ENCODE results near the gene SUPT3H.
"Not testable (repeated sequence)": the region's sequence is repeated elsewhere in the genome, so short reads cannot be mapped to it uniquely, and the experiment has no call there.

SUPT3H gene

DNA sequence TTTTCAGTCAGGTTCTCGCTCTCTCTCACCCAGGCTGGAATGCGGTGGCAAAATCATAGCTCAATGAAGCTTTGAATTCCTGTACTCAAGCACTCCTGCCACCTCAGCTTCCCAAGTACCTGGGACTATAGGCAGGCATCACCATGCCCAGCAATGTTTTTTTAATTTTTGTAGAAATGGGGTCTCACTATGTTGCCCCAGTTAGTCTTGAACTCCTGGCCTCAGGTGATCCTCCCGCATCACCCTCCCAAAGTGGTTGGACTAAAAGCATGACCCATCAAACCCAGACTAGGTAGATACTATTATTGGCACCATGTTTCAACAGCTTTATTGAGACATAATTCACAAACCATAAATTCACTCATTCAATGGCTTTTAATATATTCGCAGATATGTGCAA is 122.3 kb downstream of the SUPT3H start:
- DNase-seq (ENCODE audit: low read depth), result no peak

- DNase-seq (ENCODE audit: low read depth), result no peak
Measured at GRCh38 chr6:45254253-45254652, 123.5 kb downstream of the SUPT3H start.

- DNase-seq (ENCODE audit: low read depth), result no peak
Measured at GRCh38 chr6:45253453-45253852, 124.3 kb downstream of the SUPT3H start.

DNA sequence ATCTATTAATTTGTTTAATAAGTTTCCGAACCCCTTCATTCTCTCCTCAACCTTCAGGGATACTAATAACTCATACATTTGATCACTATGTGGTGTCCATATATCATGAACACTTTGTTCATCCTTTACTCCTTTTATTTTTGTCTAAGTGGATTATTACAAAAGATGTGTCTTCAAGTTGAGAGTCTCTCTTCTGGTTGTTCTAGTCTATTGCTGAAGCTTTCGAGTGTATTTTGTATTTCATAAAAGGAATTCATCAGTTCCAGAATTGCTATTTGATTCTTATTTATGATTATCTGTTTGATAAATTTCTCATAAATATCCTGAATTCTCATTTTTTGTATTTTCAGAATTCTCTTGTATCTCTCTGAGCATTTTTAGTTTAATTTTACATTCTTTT is 146.1 kb downstream of the SUPT3H start:
- no peak for DNase-seq (ENCODE audit: low read depth)

DNA sequence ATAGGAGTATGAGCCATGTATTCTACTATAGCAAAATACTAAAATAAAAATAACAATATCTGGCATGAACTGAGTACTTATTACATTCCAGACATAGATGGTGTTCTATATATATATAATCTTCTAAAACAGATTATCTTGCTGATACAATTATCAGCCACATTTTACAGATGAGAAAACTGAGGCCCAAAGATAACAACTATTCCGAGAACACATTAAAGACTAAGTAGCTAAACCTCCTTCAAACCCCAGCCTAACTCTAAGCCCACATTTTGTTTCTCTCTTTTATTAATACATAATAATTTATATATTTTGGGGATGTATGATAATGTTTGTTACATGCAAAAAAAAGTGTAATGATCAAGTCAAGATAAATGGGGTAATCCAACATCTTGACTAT is 148.3 kb downstream of the SUPT3H start:
- no peak for DNase-seq (ENCODE audit: low read depth)

DNA sequence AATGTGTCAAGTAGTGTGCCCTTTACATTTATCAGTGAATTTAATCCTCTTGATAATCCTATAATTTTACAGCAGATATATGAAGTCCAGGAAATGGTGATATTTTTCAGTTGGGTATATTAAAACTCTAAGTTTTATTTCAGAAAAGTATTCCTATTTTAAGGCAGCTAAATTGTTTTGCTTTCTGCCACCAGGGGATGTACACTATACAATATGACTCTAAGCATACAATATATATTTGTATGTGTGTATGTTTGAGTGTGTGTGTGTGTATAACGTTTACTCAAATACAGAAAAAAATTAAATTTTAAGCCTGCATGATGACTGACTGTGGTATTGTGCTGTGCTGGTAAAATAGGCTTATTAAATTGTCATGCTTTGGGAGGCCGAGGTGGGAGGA is 151.7 kb downstream of the SUPT3H start:
- no peak for DNase-seq (ENCODE audit: low read depth)

- DNase-seq (ENCODE audit: low read depth), result no peak
Measured at GRCh38 chr6:45222380-45222779, 155.4 kb downstream of the SUPT3H start.

- DNase-seq (ENCODE audit: low read depth), result no peak
Measured at GRCh38 chr6:45215759-45216158, 162.0 kb downstream of the SUPT3H start.

- DNase-seq (ENCODE audit: low read depth), result no peak
Measured at GRCh38 chr6:45212976-45213375, 164.8 kb downstream of the SUPT3H start.

DNA sequence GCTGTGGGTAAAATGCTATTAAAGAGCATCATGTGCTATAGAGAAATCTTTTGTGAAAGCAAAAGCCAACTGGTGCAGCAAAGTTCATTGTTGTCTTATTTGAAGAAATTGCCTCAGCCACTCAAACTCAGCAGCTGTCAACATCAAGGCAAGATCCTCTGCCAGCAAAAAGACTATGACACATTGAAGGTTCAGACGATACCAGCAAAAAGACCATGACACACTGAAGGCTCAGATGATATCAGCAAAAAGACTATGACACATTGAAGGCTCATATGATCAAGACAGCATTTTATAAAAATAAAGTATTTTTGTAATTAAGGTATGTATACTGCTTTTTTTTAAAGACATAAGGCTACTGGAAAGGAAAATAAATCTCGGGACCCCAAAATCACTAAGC is 168.0 kb downstream of the SUPT3H start:
- DNase-seq (ENCODE audit: low read depth), result no peak

- DNase-seq (ENCODE audit: low read depth), result no peak
Measured at GRCh38 chr6:45206793-45207492, 170.8 kb downstream of the SUPT3H start.

DNA sequence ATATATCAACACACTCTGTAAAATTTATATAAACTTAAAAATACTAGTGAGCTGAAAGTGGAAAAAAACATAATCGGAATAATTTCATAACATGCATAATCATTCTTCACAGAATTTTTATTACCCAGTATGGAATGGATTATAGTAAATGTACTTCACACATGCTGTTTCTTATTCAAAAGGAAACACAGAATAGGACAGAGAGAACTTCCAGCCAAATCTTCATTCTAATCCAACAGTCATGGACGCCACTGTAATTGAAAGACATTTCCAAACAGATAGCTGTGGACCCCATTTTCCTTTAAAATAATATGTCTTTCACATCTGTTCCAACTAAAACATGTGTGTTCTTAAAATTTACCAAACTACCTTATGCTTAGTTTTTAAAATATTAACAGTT is 176.2 kb downstream of the SUPT3H start:
- no peak for DNase-seq (ENCODE audit: low read depth)

DNA sequence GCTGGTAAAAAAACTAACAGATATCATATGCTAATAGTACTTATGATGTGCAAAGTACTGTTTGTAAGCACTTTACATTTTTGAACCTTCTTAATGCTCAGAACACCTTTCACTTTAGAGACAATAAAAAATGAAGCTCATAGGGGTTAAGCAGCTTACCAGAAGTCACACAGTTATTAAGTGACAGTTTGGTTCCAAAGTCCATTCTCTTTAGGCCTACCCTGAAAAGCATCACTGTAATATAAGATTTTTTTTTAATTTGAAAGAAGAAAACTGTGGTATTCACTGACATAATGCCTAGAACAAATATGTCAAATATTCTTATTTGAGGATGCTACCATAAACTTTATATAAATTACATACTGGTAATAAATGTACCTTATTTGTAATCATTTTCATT is 177.2 kb downstream of the SUPT3H start:
- DNase-seq (ENCODE audit: low read depth), result no peak

DNA sequence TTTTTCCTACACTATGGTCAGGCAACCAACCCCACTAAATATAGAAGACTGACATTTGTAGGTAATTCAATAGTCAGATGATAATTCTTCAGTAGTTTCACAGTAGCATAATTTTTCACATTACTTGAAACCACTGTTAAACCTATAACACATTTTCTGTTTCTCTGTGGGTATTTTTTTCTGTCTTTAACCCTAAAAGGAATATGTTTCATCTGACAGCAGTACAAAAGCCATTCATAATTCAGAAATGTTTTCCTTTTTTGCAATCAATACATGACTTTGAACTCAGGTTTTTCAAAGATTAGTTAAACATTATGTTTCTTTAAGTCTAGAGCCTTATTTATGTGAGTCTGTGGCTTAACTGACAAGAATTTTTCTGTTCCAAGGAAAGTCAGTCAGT is 178.2 kb downstream of the SUPT3H start:
- DNase-seq (ENCODE audit: low read depth), result no peak

DNA sequence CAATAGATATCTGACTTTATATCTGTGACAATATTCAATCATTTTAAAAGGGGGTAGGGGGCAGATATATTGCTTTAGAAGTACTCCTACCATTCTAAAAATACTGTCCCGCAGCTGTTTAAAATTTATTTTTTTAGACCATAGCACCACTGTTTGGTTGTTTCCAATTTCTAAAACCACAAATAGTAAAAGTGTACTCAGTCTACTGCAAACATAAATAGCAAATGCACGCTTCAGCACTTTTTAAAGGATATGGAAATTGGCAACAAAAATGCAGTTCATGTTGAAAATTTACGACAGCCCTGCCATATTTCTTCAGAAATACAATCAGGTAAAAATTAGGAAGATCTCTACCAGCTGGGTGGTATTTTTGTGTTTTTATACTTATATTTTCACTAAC is 181.6 kb downstream of the SUPT3H start:
- DNase-seq (ENCODE audit: low read depth), result no peak

GRCh38 chr6:45195137-45195536 is 182.6 kb downstream of the SUPT3H start:
- DNase-seq (ENCODE audit: low read depth), result no peak

DNA sequence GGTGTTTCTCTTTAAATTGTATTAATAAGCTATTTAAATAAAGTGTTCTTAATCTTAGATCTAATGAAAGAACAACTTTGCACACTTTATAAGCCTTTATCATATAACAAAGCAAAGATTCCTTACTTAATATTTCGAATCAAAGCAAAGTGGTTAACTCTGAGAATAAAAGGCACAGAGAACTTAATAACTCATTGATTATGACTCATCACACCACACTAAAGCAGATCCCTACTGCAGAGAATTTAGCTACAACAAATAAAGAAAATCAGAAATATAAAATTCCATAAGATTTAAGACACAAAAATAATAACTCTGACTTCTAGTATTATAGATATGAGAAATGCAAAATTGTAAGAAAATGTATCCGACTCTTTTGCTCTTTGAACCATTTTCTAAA is 185.2 kb downstream of the SUPT3H start:
- DNase-seq (ENCODE audit: low read depth), result no peak

- DNase-seq (ENCODE audit: low read depth), result no peak
Measured at GRCh38 chr6:45191414-45191813, 186.3 kb downstream of the SUPT3H start.

GRCh38 chr6:45187836-45188235 is 189.9 kb downstream of the SUPT3H start:
- peak; percentile 30 for DNase-seq (ENCODE audit: low read depth)

DNA sequence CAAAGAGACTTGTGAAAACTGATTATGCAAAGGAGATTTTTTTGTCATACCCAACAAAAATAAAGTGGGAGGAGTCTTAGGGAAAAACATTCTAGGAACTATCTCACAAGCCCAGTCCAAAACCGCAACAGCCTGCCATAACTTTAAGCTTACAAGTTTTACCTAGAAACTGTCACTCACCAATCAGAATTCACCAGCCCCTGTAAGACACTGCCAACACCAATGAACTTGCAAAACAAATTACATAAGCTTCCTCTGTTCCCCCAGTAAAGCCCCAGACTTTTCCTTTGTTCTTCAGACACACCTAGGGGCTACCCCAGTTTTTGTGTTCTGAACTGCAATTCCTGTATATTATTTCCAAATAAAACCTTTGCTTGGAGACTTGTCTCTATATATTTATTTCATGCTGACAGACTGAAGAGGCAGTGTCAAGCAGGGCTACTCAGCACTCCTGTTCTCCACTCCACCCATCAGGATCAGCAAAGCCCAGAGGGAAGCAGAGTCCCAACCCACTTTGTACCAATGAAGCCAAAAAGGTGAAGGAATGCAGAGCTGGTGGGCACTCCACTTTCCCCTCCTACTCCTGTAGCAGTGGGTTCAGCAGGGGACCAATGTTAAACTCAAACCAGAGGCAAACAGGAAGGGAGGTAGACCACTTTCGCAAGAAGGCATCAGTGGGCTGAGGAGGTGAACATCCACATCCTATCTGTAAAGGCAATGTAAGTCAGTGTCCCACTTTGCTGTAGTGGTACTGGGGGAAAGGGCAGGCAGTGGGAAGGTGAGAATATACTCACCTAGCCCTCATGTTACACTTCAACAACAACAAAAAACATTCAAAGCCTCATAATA is 192.1 kb downstream of the SUPT3H start:
- DNase-seq (ENCODE audit: low read depth), result no peak

DNA sequence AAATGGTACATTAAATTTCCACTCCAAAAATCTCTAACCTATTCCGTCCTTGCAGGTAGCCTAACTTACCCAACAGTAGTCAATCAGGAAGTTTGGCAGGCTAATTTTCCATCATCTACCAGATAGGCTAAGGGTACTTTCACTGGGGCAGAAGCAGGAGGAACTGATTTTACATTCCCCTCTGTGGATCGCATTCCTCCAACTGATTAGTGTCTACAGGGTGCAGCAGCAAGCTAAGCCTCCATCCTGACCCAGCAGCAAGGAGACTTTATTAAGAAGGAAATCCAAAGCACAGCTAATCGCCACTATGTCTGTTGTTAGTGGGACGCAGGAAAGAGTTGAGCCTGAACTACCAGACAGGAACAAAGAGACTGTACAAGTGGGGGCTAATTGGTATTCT is 192.8 kb downstream of the SUPT3H start:
- no peak for DNase-seq (ENCODE audit: low read depth)

GRCh38 chr6:45184040-45184439 is 193.7 kb downstream of the SUPT3H start:
- no peak for DNase-seq (ENCODE audit: low read depth)

DNA sequence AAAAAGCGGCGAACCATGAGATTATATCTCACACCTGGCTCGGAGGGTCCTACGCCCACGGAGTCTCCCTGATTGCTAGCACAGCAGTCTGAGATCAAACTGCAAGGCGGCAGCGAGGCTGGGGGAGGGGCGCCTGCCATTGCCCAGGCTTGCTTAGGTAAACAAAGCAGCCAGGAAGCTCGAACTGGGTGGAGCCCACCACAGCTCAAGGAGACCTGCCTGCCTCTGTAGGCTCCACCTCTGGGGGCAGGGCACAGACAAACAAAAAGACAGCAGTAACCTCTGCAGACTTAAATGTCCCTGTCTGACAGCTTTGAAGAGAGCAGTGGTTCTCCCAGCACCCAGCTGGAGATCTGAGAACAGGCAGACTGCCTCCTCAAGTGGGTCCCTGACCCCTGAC is 201.4 kb downstream of the SUPT3H start:
- DNase-seq (ENCODE audit: low read depth), result not testable (repeated sequence)

GRCh38 chr6:45175272-45175671 is 202.5 kb downstream of the SUPT3H start:
- DNase-seq (ENCODE audit: low read depth), result no peak

Measured in fibroblast of gingiva (primary cell).